Jurkat, Clone E6-1 (cell line): ENCODE results near the gene SLC6A7.

Experiments used
- DNase-seq: peaks from one replicate; pipeline ENCODE4 v3.0.0-alpha.2; 2011; ENCODE audit warnings: low read depth, low spot score
- H3K4me3 ChIP-seq: 2 replicates; pipeline ENCODE4 v1.5.1; 2011; ENCODE audit warnings: mild to moderate bottlenecking, low read length, control low read depth, moderate library complexity

SLC6A7 gene

DNA sequence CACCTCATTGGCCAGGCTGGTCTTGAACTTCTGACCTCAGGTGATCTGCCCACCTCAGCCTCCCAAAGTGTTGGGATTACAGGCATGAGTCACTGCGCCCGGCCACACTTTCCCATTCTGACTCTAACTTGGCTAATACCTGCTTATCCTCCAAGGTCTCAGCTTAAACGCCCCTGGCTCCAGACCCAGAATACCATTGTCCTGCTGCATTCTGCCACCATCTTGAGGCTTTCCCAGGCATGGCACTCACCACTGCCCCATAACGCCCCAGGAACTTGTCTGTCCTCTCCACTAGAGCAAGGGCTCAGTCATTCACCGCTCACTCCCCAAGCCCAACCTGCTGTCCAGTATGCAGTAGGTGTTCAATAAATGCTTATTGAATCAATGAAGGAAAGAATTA lies 59.9 kb downstream of the SLC6A7 start:
- no peak overlapping the region for H3K4me3 ChIP-seq
- DNase-seq = no peak

DNA sequence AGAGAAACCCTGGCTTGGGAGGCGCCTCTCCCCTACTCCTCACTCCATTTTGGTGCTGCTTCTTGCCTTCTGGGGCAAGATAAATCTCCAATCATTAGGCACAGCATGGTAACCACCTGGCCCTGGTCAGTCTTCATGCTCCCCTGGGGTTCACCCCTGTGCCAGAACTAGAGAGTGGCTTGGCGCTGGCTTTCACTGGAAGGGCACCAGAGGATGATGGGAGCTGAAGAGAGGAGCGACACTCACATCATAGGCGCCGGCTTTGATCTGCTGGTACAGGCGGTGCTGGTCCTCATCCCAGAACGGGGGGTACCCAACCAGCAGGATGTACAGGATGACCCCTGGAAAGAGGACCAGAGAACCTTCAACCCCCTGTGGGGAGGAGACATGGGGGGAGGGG lies 61.6 kb downstream of the SLC6A7 start:
- no peak overlapping the region for H3K4me3 ChIP-seq
- no peak for DNase-seq

DNA sequence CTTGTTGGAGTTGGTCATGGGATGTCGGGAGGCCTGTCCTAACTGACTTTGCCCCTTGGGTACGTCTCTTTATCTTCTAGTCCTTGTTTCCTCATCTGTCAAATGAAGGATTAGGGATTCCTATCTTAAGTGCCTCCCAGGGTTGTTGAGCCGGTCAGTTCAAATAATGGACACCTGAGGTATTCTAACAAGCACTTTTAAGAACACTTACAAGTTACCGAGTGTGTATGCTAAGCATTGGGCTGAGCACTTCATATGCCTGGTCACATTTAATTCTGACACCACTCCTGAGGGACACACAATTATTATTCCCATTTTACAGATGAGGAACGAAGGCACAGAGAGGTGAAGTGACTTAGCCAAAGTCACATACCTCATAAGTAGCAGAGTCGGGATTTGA lies 62.6 kb downstream of the SLC6A7 start:
- DNase-seq = no peak
- H3K4me3 ChIP-seq = no peak overlapping the region

DNA sequence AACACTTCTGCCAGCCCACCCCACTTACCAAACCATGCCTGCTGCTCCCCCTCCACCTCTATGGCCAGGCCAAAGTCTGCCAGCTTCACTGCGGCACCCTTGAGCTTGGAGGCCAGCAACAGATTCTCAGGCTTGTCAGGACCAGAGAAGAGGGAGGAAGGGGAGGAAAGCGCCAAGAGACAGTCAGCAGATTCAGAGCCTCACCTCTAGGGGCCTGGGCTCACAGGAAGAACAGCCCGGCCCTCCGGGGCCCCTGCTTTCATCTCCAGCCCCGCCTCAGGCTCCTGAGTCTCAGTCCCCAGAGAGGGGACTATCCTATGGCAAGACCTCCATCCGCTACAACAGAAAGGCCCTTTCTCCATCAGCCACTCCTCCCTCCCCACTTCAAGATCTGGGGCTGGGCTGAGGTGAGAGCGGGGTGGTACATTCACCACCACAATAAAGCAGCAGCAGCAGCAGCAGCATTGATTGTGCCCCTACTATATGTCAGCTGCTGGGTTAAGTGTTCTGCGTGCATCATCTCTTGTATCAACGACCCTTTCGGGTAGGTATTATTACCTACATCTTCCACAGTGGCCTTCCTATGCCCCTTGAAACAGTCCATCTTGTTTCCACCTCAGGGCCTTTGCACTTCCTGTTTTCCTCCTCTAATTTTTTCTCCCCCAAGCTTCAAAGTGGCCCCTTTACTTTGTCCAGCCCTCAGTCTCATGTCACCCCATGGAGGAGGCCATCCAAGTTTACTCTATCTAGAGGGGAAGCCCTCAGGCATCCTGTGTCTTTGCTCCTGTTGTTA lies 63.8 kb downstream of the SLC6A7 start:
- H3K4me3 ChIP-seq = no peak overlapping the region
- DNase-seq = peak; percentile 54

DNA sequence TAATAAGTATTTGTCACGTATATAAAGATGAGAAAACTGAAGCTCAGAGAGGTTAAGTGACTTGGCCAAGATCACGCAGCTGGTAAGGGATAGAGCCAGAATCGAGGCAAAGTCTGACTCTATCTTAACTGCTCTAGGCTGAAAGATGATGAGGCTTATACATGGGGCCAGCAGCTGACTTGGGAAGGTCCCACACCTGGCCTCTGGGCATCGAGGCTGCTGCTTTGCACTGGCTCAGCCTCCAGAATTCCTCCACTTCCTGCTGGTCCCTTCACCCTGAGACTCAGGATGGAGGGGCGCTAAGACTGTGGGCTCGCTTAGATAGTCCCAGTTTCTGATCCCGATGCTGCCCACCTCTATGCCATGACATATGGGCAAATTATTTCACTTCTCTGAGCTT lies 64.5 kb downstream of the SLC6A7 start:
- DNase-seq = no peak
- no peak overlapping the region for H3K4me3 ChIP-seq

DNA sequence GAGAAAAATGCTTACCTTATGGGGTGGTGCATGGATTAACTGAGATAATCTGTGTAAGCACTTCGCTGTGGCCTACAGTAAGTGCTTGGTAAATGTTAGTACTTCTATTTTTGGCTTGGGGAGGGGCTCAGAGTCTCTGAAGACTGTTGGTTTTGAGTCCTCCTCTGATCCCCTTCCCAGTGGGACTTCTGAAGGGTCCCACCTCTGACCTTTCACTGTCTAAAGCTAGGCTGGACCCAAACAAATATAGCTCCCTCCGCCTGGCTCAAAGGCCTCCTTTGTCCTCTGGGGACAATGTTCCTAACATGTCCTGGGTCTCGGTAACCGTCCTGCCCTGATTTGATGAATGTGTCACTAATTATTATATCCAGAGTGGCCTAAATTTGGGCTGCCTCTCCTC lies 64.9 kb downstream of the SLC6A7 start:
- no peak for DNase-seq
- H3K4me3 ChIP-seq = no peak overlapping the region

DNA sequence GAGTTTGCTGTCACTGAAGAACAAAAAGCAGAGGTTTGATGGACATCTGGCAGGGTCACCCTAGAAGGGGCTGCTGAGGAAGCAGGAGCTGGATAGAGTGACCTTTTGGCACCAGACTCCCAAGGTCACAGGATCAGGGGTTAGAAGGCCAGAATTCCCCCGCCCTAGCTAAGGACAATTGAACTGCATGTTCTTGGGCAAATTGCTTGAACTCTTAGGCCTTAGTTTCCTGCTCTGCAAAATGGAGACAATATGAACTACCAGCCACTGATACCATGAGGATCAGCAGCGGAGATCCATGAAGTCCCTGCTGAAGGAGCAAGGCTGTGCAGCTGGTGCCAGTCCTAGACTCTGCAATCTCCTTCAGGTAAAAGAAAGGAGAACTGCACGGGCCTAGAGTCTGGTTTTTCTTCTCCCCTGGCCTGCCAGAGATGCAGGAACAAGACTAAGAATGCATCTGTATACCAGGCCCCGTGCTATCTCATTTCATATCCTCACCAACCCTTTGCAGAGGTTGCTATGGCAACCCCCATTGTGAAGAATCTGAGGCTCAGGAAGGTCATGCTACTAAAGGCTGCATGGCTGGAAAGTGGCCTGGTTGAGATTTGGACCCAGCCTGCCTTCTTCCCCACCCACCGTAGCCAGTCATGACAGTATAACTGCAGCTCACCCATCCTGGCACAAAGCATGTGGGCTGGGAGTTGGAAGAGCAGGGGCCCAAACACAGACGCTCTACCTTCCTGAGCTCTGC lies 66.0 kb downstream of the SLC6A7 start:
- no peak overlapping the region for H3K4me3 ChIP-seq
- DNase-seq = no peak

DNA sequence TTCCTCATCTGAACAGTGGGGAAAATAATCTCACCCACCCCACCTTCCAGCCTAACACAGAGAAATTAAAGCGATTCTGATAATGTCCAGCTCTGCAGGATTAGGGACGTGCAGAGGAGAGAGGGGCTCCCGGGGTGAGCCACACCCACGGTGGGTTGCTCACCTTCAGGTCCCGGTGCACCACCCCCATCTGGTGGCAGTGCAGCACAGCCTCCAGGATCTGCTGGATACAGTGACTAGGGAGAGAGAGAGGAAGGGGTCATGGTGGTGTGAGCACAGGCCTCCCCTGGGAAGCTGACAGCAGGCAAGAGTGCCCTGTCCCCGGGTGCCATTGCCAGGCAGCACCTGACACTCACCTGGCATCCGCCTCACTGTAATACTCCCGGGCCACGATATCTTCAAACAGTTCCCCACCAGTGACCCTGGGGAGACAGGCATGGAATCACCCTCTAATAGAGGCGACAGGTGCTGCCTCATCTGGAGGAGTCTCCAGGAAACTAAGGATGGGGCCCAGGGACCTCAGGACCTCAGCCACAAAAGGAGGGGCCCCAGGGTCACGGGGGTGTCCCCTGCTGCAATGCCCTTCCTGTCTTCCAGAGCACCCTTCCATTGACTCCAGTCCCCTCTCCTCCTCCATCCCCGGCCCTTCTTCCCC lies 66.7 kb downstream of the SLC6A7 start:
- DNase-seq = no peak
- H3K4me3 ChIP-seq = no peak overlapping the region

DNA sequence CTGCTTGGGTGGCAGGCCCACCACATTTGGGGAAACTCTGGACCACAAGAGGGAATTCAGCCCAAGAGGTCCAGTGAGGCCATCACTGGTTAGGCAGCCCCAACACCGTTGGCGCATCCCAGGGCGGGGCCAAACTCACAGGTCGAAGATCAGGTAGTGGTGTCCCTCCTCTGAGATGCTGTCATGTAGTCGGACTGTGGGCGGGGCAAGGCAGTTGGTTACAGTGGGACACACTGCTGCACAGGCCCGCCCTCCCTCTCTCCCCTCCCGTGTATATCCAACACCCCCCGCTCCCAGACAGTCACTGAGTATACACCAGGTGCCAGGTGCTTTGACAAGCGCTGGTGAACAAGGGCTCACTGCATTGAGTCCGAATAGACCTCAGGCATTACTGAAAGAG lies 67.6 kb downstream of the SLC6A7 start:
- no peak for DNase-seq
- H3K4me3 ChIP-seq = no peak overlapping the region

DNA sequence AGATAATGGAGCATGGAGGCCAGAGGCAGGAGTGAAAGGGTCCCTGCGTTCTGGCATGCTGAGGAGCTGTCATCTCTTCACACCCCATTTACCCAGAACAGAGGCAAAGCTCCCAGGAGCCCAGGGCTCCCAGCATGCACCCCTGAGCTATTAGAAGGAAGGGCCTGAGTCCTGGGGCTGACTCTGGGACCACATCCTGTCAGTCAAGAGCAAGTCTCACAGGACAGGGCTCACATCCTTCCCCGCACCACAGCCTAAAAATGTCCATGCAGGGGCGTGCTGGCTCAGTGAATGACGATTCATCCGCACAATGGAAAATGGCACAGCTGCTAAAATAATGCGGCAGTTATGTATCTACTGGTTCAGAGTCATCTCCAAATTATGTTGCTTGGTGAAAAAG lies 68.3 kb downstream of the SLC6A7 start:
- H3K4me3 ChIP-seq = no peak overlapping the region
- no peak for DNase-seq
